Measurements from ENCODE around the gene ITPR2.

ITPR2 gene

DNA sequence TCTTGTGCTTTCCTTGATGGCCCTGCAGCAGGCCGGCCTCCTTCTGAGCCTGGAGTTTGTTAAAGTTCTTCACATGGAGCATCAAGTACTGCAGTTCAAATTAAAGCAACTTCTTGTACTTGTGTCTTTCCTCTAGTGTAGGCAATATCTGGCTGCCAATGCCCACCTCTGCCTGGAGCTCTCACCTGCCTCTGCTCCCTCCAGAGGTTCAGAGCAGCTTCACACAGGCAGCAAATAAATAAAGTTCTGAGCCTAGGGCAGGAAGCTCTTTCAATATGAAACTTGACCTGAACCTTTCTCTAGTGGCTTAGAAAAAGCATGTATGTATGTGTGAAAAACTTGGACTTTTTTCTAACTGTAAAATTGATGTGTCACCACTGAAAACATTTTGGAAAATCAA, 65.9 kb downstream of the ITPR2 start:
- TF ChIP-seq, protein P1, sequence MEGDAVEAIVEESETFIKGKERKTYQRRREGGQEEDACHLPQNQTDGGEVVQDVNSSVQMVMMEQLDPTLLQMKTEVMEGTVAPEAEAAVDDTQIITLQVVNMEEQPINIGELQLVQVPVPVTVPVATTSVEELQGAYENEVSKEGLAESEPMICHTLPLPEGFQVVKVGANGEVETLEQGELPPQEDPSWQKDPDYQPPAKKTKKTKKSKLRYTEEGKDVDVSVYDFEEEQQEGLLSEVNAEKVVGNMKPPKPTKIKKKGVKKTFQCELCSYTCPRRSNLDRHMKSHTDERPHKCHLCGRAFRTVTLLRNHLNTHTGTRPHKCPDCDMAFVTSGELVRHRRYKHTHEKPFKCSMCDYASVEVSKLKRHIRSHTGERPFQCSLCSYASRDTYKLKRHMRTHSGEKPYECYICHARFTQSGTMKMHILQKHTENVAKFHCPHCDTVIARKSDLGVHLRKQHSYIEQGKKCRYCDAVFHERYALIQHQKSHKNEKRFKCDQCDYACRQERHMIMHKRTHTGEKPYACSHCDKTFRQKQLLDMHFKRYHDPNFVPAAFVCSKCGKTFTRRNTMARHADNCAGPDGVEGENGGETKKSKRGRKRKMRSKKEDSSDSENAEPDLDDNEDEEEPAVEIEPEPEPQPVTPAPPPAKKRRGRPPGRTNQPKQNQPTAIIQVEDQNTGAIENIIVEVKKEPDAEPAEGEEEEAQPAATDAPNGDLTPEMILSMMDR (IDR thresholded peaks at IDR 0.05), result no peak

DNA sequence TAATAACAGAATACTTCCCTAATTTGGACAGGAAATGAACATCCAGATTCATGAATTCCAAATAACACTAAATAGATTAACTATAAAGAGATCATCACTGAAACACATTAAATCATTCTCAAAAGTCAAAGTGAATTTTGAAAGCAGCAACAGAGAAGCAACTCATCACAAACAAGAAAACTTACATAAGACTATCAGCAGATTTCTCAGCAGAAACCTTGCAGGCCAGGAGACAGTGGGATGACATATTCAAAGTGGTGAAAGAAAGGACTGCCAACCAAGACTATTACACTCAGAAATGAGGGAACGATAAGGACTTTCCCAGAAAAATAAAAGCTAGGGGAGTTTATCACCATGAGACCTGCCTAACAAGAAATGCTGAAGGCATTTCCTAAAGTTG, 70.8 kb downstream of the ITPR2 start:
- TF ChIP-seq, protein P1 (IDR thresholded peaks at IDR 0.05), result no peak

- TF ChIP-seq, protein P1 (IDR thresholded peaks at IDR 0.05), result no peak
These were observed 71.2 kb downstream of the ITPR2 start for GRCh38 chr12:26761775-26762174.

- TF ChIP-seq, protein P1 (IDR thresholded peaks at IDR 0.05), result no peak
These were observed 72.2 kb downstream of the ITPR2 start for GRCh38 chr12:26760657-26761293.

DNA sequence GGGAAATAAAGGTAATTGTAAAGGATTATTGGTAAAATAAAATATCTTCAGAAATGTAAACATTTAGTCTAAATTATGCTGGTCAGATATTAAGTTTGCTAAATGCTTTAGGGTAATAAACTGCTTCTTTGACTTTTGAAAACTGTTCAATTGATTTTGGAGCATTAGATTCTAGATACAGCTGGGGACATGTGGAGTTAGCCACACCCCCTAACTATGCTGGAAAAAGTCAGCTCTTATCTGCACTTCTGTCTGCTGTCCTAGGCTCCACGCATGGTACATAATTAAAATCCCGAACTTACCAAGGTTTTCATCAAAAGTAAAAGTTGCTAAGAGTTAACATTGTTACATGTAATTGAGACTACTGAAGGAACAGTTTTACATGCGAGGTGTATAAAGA, 78.8 kb downstream of the ITPR2 start:
- TF ChIP-seq, protein P1 (IDR thresholded peaks at IDR 0.05), result no peak

- TF ChIP-seq, protein P1 (IDR thresholded peaks at IDR 0.05), result no peak
These were observed 81.8 kb downstream of the ITPR2 start for GRCh38 chr12:26751179-26751578.

DNA sequence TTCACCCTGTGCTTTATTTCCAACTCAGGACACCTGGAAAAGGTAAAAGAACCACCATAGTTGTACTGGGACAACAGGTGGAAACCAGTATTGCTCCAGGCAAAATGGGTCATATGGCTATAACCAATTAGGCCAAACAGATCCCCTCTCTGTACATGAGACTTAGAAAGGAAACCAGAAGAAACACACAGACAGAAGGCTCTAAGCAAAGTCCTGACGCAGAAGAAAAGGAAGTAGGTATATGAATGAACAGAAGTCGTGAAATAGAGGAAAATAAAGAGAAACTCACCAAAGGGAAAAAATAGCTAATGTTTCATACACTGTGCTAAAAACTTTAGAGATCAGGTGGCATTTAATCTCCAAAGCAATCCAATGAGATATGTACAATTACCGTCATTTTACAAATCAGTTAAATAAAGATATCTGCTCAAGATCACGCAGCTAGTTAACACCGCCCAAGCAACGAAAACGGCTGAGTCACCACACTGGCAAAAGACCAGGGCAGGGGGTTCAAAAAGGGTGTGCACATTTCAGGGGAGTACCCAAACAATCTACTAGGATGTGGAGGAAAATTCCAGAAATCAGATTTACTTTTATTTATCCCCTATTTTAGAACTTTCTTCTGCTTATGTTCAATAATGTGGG, 82.3 kb downstream of the ITPR2 start:
- TF ChIP-seq, protein P1 (IDR thresholded peaks at IDR 0.05), result no peak

Measured in LNCAP (cell line).